ENCODE measurements around the gene SLC6A3.

SLC6A3 gene

DNA sequence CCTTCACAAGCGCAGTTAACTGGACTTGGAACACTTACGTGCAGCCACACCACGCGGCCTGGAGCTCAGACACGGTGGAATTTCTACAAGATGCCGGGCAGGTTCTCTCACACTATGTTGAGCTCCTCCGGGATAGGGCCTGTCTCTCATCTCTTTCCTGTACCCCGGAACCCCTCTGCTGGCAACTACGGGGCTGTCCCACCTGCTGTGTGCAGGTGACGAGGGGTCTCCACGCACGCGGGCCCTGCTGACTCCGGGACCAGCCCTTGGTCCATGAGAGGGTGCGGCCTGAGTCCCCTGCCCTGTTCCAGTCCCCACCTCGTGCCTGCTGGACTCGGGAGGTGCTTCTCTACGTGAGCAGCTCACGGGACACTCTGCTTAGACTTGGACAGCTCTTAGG is 40.1 kb downstream of the SLC6A3 start:
- no peak for DNase-seq (ENCODE audit: low spot score)

DNA sequence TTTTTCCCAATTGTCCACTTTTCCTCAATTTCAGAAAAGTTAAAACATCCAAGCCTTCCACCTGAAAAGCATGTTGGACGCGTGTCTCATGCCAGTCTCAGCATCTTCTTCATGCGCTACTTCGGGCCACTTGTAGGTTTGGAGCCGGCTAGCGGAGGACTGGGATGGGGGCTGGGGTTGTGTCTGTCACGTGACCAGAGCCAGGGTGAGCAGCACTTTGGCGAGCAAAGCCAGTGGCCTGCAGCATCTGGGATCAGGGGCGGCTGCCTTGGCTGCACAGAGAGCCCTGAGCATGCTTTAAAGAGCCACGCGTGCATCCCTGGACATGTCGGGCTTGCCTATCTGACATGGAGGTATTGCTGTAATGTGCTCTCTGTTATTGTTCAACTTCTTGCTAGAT is 41.2 kb downstream of the SLC6A3 start:
- DNase-seq (ENCODE audit: low spot score): no peak

DNA sequence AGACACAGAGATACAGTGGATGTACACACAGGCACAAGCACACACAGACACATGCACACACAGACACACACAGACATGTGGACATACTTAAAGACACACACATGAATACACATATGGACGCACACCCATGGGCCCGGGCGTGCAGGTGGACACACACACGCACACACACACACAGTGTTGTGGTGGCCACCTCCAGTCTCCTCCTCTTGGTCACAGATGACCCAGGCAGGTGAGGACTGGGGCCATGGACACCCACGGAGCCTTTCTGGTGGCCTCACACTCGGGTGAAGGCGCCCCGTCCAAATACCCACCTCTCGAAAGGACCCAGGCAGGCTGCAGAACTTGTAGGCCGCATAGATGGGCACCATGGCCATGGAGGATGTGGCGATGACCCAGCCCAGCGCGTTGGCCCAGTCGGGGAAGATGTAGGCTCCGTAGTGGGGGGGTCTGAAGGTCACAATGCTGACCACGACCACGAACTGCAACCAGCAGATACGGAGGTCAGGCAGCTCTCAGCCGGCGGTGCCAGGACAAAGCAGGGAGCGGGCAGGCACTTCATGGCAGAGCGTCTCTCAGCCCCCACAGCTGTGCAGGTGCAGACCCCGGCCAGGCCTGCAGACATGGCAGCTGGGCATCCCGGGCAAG is 42.5 kb downstream of the SLC6A3 start:
- no peak for DNase-seq (ENCODE audit: low spot score)

DNA sequence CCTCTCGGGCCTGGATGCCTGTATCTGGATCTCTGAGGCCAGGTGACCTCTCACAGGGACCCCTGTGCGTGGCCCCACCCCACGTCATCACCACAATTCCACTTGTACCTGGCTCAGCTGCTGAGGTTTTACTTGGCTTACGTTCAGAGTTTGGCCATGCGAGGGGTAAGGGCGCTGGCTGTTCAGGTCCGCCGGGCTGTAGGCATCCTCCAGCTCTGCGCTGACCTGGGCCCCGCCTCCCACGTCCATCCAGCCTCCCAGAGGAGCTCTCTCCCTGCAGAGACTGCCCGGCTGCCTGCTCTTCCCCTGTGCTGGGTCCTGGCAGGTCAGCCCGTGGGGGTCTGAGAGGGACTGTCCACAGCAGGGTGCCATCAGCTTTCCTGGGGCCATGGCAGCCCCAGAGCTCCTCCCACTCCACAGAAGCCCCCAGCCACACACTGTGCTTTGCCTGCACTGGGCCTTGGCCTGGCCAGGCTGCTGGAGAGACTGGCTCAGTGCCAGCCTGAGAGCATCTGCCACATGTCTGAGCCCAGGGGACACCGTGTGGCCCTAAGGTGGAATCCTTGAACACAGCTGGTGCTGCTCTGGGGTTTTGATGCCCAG is 43.6 kb downstream of the SLC6A3 start:
- DNase-seq (ENCODE audit: low spot score): peak; percentile 3

DNA sequence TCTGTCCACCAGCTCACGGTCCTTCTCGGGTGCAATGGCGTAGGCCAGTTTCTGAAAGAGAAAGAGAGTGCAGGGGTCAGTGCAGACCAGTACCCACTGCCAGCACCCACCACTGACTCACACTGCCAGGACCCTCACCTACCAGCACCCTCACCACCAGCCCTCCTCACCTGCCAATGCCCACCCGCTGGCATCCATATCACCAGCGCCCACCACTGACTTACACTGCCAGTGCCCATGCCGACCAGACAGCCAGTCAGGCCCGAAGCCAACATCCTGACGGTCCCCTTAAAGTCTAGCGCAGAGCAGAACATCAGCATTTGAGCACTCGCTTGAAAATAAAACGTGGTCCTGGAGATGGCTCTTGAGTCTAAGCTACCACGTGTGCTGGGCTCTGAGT is 44.3 kb downstream of the SLC6A3 start:
- DNase-seq (ENCODE audit: low spot score): no peak

DNA sequence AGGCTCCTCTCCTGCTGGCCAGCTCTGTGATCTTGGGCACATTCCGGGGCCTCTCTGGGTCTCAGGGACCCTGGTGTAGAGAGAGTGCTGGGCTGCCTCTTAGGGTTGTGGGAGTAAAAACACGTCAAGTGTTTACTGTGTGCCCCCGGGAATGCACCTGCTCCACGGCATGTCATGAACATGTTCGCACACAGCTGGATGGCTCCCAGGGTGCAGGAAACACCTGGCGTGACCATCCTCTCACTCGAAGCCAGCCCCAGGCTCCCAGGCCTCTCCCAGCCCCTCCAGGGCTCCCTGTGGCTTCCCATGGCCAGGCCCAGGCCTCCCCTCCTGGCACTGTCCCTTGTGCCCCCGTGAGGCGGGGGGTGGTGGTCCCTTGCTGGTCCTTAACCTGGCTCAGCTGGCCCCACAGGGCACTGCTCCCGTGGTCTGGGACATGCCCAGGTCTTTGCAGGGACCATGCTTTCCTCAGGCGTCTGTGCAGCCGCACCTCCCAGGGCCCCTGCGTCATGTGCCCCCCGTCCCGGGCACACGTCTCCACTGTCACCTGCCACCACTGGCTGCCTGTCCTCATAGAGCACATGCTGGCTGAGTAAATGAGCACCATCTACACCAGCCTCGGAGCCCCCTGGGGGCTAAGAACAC is 44.9 kb downstream of the SLC6A3 start:
- DNase-seq (ENCODE audit: low spot score): no peak

DNA sequence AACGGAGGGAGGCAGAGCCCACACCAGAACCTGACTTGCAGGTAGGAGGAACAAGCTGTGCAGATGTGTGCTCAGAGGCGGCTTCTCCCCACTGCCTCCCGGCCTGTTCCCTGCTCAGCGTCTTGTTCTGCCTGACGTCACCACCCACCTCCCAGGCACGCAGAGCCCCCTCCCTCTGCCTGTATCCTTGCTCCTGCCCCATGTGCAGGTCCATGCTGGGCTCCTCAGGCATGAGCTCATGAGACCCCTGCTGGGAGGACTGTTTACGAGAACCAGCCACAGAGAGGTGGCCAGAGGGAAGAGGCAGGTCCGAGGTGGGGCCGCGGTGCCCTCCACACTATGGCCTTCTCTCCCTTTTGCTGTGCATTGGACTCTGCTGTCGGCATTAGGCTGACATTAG is 45.5 kb downstream of the SLC6A3 start:
- DNase-seq (ENCODE audit: low spot score): no peak

DNA sequence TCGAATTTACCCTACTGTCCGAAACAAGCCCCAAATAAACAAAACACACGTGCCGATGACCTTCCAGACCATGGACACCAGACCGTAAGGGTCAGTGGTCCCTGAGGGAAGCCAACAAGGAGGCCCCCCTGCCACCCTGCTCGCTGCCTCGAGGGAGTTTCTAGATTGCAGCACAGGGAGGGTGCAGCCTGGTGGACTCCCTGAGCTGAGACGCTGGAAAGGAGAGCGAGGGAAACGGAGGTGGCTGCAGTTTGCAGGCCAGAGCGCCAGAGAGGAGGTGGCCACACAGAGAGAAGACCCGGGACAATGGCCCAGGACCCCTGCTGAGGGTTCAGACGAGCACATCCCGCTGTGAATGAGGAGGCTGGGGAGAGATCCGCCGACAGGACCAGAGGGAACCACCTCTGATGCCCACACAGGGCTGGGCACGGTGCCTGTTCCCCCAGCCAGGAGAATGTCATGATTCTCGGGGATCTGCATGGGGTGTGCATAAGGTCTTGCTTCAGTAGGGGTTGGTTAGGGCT is 48.9 kb downstream of the SLC6A3 start:
- no peak for DNase-seq (ENCODE audit: low spot score)

DNA sequence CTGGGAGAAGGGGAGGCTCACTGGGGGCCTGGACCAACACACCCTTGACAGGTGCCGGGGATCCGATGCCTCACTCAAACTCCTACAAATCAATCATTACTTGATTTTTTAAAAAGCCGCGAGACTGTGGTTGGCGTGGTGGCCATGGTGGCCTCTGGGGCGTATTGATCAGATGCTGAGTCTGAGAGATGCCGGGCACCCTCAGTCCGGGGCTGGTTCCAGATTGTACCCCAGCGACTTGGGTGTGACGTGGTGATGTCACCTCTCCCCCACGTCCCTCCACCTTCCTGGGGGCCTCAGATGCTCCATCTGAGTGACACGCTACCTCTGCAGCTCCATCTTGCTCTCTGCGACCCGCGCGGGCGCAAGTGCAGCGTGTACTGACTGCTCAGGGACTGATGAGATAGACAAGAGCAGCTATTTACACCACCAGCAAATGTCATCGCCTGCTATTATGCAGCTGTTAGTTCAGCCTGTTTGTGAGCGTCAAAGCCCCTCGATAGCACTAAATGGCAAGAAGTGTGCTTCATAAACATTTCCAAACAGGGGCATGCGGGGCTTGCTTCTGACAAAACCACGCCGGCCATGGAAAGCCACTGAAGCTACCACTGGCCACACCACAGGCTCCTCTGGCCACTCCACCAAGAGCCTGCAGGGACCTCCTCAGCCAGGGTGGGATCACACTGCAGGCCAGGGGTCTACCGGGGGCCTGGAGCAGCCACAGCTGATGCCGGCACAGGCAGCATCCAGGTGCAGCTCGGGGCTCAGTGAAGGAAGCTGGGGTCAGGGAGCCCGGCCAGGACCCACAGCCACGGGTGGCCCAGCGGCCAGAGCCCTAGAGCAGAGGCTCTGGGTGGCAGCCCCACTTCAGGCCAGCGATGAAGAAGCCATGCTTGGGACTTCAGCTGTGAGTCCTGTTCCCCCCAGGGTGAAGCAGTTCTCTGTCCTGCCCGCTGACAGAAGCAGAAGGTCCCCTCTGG is 50.1 kb downstream of the SLC6A3 start:
- no peak for DNase-seq (ENCODE audit: low spot score)

DNA sequence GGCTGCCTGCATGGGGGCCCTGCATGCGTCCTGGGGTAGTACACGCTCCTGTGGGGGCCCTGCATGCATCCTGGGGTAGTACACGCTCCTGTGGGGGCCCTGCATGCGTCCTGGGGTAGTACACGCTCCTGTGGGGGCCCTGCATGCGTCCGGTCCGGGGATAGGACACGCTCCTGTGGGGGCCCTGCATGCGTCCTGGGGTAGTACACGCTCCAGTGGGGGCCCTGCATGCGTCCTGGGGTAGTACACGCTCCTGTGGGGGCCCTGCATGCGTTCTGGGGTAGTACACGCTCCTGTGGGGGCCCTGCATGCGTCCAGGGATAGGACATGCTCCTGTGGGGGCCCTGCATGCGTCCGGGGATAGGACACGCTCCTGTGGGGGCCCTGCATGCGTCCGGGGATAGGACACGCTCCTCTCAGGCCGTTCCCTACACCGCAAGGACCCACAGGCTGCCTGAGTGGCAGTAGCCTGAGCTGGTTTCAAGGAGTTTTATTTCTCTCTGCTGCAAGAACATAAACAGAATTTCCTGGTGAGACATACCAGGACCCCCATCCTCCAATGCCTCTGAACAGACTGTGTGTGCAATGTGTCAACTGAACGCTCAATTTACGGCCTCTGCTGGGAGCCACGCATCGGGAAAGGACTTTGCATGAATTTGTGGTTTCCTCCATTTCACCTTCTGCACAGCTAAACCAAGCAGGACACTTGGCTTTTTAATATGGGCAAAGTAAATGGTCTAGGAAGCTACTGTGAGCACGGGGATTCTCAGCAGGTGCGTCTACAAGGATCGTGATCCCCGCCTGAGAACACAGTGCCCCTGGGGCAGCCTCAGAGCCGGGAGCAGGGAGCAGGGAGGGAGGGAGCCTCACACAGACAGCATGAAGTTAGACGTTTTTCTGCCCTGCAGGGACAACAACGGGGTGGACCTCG is 51.4 kb downstream of the SLC6A3 start:
- DNase-seq (ENCODE audit: low spot score): no peak

DNA sequence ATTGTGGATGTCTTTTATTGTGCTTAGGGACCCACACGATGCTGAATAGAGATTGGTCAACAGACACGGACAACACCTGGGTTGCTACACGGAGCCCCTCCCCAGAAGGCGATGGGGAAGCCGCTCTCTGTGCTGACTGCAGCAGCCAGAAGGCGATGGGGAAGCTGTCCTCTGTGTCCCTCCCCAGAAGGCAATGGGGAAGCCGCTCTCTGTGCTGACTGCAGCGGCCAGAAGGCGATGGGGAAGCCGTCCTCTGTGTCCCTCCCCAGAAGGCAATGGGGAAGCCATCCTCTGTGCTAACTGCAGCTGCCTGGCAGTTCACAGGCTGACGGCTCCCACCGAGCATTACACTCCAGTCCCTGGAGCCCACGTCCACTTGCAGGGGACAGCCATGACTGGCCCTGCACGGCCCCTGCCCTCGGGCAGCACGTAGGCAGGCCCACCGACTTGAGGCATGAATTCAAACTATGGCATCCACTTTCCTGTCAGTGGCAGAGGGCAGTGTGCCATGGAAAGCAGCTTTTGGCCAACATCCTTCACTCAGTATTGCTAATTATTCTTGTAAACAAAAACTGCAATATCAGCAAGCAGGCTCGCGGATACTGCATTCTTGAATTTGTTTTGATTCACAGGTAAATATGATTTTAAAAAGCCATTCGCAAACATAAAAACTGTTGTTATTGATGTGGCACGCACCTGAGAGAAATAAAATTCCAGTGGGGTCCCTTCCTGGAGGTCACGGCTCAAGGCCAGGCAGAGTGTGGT is 52.3 kb downstream of the SLC6A3 start:
- no peak for DNase-seq (ENCODE audit: low spot score)

DNA sequence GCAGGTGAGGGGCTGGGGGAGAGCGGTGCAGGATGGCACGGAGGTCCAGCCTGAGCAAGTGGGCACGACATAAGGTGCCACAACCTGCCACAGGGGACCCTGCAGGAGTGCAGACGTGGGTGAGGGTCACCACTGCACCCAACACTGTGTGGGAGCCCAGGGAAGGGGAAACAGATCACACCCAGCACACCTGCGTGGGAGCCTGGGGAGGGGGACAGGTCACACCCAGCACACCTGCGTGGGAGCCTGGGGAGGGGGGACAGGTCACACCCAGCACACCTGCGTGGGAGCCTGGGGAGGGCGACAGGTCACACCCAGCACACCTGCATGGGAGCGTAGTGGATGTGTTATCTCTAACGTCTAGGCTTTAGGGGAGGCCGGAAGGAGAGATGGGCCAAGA is 53.0 kb downstream of the SLC6A3 start:
- no peak for DNase-seq (ENCODE audit: low spot score)

DNA sequence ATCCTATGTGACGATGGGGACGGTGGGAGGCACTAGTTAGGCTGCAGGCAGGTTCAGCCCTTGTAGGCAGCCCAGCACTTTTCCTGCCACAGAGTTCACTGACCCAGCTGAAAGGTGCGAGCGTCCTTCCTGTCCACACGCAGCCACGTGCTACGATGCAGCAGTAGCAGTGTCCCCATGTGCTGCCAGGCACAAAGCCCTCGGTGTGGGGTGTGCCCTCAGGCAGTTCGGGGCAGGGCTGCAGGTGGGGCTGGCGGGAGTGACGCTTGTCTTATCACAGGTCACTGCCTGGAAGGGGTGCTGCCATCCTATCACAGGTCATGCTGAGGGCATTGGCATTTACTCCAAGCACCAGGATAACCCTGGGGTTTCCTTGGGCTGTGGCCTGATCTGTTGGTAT is 53.5 kb downstream of the SLC6A3 start:
- no peak for DNase-seq (ENCODE audit: low spot score)

DNA sequence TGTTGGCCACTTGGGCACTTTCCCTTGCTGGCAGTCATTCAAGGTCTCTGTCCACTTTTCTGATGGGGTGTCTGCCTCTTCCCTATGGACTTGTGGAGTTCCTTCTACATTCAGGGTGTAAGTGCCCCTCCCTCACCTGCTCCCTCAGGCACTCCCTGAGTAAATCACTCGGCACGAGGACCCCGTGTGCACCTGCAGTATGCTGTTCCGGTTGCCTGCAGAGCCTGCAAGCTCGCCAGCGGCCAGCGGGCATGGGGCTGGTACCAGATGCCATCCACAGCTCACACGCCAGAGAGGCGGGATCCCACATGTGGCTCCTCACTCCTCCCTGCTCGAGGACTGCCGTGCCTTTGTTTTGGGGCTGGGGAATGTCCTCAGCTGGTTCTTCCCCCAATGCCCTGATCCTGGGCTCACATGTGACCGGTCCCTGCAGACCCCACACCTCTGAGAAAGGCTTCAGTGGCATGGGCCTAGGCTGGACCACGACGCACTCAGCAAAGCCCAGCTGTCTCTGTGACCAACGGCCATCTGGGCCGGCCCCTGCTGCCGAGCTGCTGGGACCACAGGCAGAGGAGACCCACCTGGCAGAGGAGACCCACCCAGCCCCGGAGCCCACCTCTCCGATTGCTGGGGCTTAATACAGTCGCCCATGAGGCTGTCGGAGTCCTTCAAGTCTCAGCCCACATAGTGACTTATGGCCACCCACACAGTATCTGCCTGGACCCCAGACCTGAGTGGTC is 54.2 kb downstream of the SLC6A3 start:
- DNase-seq (ENCODE audit: low spot score): no peak

DNA sequence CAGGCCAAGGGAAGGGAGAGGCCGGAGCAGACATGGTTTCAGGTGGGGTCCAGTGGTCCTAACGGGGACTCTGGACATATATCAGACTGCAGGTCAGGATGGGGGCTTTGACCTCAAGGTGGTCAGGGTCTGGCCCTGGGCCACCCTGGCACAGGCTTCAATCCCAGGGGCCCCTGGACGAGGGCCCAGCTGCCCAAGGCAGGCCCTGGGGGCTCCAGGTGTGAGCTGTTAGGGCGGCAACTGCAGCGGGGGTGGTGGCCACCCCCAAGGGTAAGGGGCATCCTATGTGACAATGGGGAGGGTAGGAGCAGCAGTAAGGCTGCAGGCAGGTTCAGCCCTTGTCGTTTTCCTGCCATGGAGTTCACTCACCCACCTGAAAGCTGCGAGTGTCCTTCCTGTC is 54.9 kb downstream of the SLC6A3 start:
- DNase-seq (ENCODE audit: low spot score): no peak

DNA sequence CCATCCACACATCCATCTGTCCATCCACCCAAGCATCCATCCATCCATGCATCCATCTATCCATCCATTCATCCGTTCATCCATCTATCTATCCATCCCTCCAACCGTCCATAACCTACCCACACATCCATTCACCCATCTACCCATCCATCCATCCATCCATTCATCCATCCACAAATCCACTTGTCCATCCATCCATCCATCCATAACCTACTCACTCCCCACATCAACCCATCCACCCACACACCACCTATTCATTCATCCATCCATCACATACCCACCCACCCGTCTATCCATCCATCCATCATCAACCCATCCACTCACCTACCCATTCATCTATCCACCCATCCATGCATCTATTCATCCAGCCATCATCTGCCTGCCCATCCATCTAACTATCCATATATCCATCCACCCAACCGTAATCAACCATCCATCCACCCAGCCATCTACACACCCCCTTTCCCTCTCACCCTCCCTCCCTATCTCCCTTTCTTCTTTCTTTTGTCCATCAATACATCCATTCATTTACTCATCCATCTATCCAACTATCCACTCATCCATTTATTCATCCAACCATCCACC is 56.8 kb downstream of the SLC6A3 start:
- no peak for DNase-seq (ENCODE audit: low spot score)

DNA sequence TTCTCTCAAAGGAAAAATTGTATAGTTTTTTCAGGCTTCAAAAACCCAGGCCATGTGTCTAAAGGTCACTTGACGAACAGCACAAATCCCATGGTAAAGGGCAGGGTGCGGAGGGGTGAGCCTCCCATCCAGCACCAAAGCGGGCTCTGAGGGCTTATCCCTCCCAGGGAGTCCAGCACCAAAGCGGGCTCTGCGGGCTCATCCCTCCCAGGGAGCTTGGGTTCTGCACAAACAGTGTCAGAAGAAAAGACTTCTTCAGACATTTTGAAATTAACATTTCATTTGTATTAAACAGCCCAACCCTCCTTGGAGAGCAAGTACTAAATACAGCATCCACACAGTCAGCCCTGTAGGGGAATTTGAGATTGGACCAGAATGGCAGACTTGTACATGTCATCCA is 57.4 kb downstream of the SLC6A3 start:
- DNase-seq (ENCODE audit: low spot score): no peak

DNA sequence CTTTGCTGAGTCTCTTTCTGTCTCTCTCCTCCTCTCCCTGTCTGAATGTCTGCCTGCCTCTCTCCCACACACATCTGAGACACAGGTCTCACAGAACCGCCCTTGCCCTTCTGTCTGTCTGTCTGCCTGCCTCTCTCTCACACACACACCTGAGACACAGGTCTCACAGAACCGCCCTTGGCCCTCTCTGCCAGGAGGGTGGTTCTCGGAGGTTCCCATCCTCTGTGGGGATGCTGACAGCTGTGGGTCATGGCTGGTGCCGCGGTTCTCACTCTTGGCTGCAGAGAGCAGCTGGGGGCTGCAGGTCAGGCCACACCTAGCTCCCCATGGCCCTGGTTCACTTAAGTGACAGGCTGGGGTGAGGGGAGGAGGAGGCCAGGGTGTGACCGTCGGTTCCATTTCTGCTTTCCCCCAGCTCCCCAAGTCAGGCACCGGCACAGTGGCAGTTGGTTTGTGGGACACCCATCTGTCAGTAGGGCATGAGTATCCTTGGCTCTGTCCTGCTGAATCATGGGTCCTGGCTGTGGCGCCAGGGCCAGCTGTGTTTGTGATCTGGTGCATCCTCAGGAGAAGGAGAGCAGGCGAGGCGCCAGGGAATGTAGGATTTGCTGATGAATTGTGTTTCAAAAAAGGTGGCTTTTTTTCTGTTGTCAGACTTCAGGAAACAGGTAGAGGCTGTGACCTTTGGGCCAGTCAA is 58.0 kb downstream of the SLC6A3 start:
- no peak for DNase-seq (ENCODE audit: low spot score)

DNA sequence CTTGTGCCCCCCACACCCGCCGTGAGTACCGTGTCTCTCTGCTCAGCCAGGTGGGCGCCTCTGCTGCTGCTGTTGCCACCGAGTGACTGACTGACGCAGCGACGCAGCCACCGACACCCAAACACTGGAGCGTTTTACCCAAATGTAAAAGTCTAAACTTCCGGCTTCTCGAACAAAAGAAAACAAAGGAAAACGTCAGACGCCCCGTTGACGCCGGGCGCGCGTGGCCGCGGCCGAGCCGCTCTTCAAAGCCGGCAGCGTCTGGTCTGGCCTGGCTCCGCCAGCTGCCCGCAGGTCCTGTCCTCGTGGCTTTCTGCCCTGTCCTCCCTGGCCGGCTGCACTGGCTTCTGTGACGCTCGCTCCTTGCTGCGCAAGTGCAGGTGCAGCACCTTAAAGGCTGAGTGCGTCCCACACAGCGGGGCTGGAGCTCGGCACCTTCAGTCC is 58.9 kb downstream of the SLC6A3 start:
- DNase-seq (ENCODE audit: low spot score): peak; percentile 47

All from pons (tissue), 1 donor.